ENCODE measurements around the gene DCLK3. TPM values are rescaled to one million over a fixed set of nuclear protein-coding genes. Genes with fewer than 3 reads are reported as not detected.

DCLK3 gene
- total and polyA plus RNA-seq, 2 of the 8 experiments (the other 6 are each of a cell fraction or from before 2014, with no cell fraction given): 0.27 to 0.63 TPM

DNA sequence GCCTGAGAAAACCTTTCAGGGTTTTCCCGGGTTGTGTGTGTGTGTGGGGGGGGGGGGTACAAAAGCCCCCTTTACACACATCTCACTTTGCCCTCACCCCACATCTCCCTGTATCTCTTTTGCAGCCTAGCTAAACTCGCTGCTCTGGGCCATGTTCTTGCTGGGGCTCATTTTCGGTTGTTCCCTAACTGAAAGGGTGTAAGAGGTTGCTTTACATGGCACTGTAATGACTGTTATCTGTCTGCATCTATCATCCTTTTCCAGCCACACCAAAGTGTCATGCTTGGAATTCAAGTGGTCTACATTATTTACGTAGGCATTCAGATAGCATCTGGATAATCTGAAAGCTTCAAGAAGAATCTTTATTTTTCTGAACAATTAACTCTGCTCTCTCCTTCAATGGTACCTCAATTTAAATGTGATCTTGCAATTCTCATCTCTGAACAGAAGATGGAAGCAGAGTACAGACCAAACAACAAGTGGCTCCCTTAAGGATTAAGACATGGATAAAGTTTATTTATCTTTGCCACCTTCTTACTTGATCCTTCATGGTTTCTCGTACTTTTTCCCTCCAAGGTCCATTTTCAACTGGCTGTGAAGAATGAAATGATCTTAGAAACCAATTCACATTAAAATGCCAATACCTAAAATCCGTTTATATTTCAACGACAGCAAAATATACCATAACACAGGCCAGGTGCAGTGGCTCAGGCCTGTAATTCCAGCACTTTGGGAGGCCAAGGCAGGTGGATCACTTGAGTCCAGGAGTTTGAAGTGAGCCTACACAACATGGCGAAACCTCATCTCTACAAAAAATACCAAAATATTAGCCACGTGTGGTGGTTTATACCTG, 34.9 kb downstream of the DCLK3 start:
- Histone ChIP-seq H3K23ac (ENCODE audit: insufficient read length) (no peak overlapping the region), H3K79me1 (ENCODE audit: low read depth, low read length) (no peaks in the 10 kb centered on the region; the same call in 1 of the 2 replicates), H2AK5ac (ENCODE audit: low read depth, low read length) (no peak overlapping the region), H3K23me2 (ENCODE audit: low read depth, low read length) (no peaks in the 10 kb centered on the region; the same call in 1 of the 2 replicates), H3K9me3 (ENCODE audit: insufficient read depth in 2 of 2, low read depth in 1 of 2, low read length in 1 of 2) (no peaks in the 10 kb centered on the region), H3K27ac (ENCODE audit: low read depth, low read length) (no peak overlapping the region), H4K91ac (replicated peaks; ENCODE audit: insufficient read length, low read length) (no peak overlapping the region), H3K4me1 (replicated peaks in 1 of 4; ENCODE audit: control insufficient read depth in 3 of 4, insufficient read depth in 4 of 4, low read length in 3 of 4) (no peaks in the 10 kb centered on the region), H3K18ac (ENCODE audit: extremely low read depth, low read length) (no peak overlapping the region), H3K4me2 (ENCODE audit: insufficient read depth in 1 of 2, low read depth in 2 of 2, low read length in 2 of 2) (no peak overlapping the region), H2BK120ac (replicated peaks; ENCODE audit: low read depth, low read length) (no peak overlapping the region), H2AFZ (ENCODE audit: low read length) (no peak overlapping the region; the same call in 1 of the 2 replicates), H2BK15ac (ENCODE audit: low read length) (no peak overlapping the region), H2BK5ac (ENCODE audit: low read depth, low read length) (no peak overlapping the region), H3K56ac (replicated peaks; ENCODE audit: insufficient read length, low read depth, low read length) (no peak overlapping the region), H2BK12ac (ENCODE audit: low read depth, low read length) (no peak overlapping the region), H3K79me2 (ENCODE audit: control insufficient read depth in 1 of 2, insufficient read depth in 2 of 2, low read length in 2 of 2) (no peaks in the 10 kb centered on the region), H4K8ac (ENCODE audit: extremely low read depth, insufficient read depth, low read length) (no peak overlapping the region), H3K9ac (replicated peaks in 1 of 4; ENCODE audit: extremely low read depth in 1 of 4, low read depth in 3 of 4, low read length in 3 of 4) (no peak overlapping the region), H4K20me1 (replicated peaks in 1 of 2; ENCODE audit: control insufficient read depth in 1 of 2, insufficient read depth in 2 of 2, low read length in 2 of 2) (no peaks in the 10 kb centered on the region), H2BK20ac (ENCODE audit: low read length) (no peak overlapping the region), H4K5ac (ENCODE audit: insufficient read length, low read depth, low read length) (no peak overlapping the region), H3K14ac (ENCODE audit: insufficient read length) (no peak overlapping the region), H3K4me3 (ENCODE audit: extremely low read depth in 1 of 4, insufficient read depth in 2 of 4, low read depth in 3 of 4, low read length in 4 of 4) (no peak overlapping the region), H3K36me3 (ENCODE audit: control insufficient read depth in 2 of 4, insufficient read depth in 4 of 4, low read length in 3 of 4) (no peaks in the 10 kb centered on the region), H3K27me3 (replicated peaks in 1 of 4; ENCODE audit: control insufficient read depth in 3 of 4, extremely low read depth in 1 of 4, insufficient read depth in 3 of 4, low read length in 3 of 4) (no peaks in the 10 kb centered on the region), H3K4ac (replicated peaks; ENCODE audit: insufficient read length, low read depth, low read length) (no peak overlapping the region)
- WGBS, 2 experiments (ENCODE audit: extremely low coverage in 1 of 2, insufficient coverage in 1 of 2, insufficient read length in 1 of 2, insufficient replicate concordance in 2 of 2, low coverage in 1 of 2, low lambda C conversion rate in 2 of 2, missing lambda C conversion rate in 1 of 2): 66% methylated on average over 9 of the region's 9 CpGs; no CpG with 5 or more reads in 1 of the 2 experiments
- ChIA-PET POLR2A (ENCODE audit: partially characterized antibody) (interaction anchor here (1.2 kb wide), 1 partner anchor 29 kb away, joined by 3 read pairs; no protein-coding TSS in a partner anchor), CTCF (ENCODE audit: partially characterized antibody) (interaction anchor here (0.6 to 2.2 kb wide), 31 partner anchors 8 to 535 kb away, joined by 3 to 14 read pairs (median 3); partner anchors contain the start of gene DCLK3)
- FAIRE-seq: peak; percentile 71
- no peak for TF ChIP-seq BACH1 (IDR thresholded peaks at IDR 0.05; ENCODE audit: low read length)
- no peak for TF ChIP-seq HDAC6 (IDR thresholded peaks at IDR 0.05; ENCODE audit: low read depth, low read length)
- TF ChIP-seq RAD21 (IDR thresholded peaks at IDR 0.05 in 1 of 2, conservative IDR thresholded peaks at IDR 0.05 in 1 of 2; ENCODE audit: low read depth in 2 of 2, low read length in 2 of 2): peak; percentile 87 to 92
- TF ChIP-seq, protein P1, sequence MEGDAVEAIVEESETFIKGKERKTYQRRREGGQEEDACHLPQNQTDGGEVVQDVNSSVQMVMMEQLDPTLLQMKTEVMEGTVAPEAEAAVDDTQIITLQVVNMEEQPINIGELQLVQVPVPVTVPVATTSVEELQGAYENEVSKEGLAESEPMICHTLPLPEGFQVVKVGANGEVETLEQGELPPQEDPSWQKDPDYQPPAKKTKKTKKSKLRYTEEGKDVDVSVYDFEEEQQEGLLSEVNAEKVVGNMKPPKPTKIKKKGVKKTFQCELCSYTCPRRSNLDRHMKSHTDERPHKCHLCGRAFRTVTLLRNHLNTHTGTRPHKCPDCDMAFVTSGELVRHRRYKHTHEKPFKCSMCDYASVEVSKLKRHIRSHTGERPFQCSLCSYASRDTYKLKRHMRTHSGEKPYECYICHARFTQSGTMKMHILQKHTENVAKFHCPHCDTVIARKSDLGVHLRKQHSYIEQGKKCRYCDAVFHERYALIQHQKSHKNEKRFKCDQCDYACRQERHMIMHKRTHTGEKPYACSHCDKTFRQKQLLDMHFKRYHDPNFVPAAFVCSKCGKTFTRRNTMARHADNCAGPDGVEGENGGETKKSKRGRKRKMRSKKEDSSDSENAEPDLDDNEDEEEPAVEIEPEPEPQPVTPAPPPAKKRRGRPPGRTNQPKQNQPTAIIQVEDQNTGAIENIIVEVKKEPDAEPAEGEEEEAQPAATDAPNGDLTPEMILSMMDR (IDR thresholded peaks at IDR 0.05; ENCODE audit: control extremely low read depth in 1 of 3, insufficient read depth in 1 of 3, low read depth in 1 of 3, low read length in 3 of 3): peak in 2 of 3 experiments; percentile 50 to 65; a peak in 2 of 4 replicates
- DNase-seq (ENCODE audit: low read depth in 1 of 2, low spot score in 2 of 2): no peak
